ENCODE data around the gene BMP10.

DNA sequence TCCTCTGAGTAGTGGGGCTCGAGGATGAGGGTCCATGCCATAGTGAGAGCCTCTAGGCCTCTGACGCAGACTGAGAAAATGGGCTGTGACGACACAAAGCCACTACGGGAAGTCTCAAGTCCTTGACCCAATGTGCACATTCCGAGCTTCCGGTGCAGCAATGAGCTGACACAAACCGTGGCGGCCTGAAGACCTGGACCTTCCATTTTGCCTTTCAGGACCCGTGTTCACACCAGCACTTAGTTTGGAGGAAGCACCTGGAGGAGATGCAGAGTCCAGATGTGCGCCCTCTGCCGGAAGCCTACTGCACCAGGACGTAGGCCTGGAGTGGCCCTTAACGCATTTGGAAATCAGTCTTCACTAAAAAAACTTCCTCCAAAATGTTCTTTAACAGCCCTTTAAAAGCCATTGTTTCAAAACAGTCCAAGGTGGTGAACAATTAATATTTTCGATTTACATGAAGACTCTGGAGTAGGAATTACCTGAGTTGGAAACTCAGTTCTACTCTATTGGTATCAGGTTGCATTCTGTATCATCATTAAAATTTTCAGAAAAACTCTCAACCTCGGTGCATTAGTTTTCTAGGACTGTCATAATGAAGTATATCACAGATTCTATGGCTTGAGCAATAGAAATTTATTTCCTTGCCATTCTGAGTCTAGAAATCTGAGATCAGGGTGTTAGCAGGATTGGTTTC lies 33.9 kb downstream of the BMP10 start:
- no peak for TF ChIP-seq POLR2A (IDR thresholded peaks at IDR 0.05; ENCODE audit: low read depth, low read length)
- TF ChIP-seq POLR2AphosphoS5 (IDR thresholded peaks at IDR 0.05; ENCODE audit: low read depth, low read length) = no peak
- no peak for TF ChIP-seq TAF1 (IDR thresholded peaks at IDR 0.05; ENCODE audit: low read depth, low read length)
